Keratinocyte (primary cell): ENCODE data around the gene ANKRD55. TPM values are rescaled to one million over a fixed set of nuclear protein-coding genes. Genes with fewer than 3 reads are reported as not detected.
A peak's percentile ranks its signal among the peaks of the same experiment; 100 is the strongest.
"Not testable (repeated sequence)": the region's sequence is repeated elsewhere in the genome, so short reads cannot be mapped to it uniquely, and the experiment has no call there.

Experiments used
- DNase-seq: peaks from one replicate; pipeline ENCODE4 v3.0.0-alpha.2; 2011; ENCODE audit warnings: low read depth, missing footprints, low spot score
- FAIRE-seq: peaks from 2 replicates; lab custom pipeline; 2011; peaks lifted over from hg19 to GRCh38; lab: Jason Lieb, UNC
- H2AFZ ChIP-seq: 2 replicates; pipeline ENCODE4 v1.6.0; 2012; ENCODE audit warnings: low read length, control low read depth, inconsistent platforms; ENCODE audit not compliant: control insufficient read depth
- H3K27ac ChIP-seq: 2 replicates; pipeline ENCODE4 v1.5.1; 2011; ENCODE audit warnings: low read length; ENCODE audit not compliant: control insufficient read depth, insufficient read depth
- H3K27me3 ChIP-seq: 3 replicates; pipeline ENCODE4 v1.6.0; 2011; ENCODE audit warnings: low read length; ENCODE audit not compliant: control insufficient read depth, insufficient read depth; ENCODE audit errors: extremely low read depth
- H3K36me3 ChIP-seq, 2 experiments: 2 replicates in 1 of 2; 3 replicates in 1 of 2; pipeline ENCODE4 v1.5.1; 2011; ENCODE audit warnings: low read length in 2 of 2, mild to moderate bottlenecking in 1 of 2; ENCODE audit not compliant: control insufficient read depth in 2 of 2, insufficient read depth in 2 of 2; ENCODE audit errors: extremely low read depth in 1 of 2
- H3K4me1 ChIP-seq: 3 replicates; pipeline ENCODE4 v1.5.1; 2011; ENCODE audit warnings: low read length; ENCODE audit not compliant: control insufficient read depth, insufficient read depth; ENCODE audit errors: extremely low read depth
- H3K4me2 ChIP-seq: 3 replicates; pipeline ENCODE4 v1.6.0; 2011; ENCODE audit warnings: low read depth, low read length; ENCODE audit not compliant: control insufficient read depth, insufficient read depth; ENCODE audit errors: extremely low read depth
- H3K4me3 ChIP-seq, 3 experiments: fragments of 200-600 bp in 1 of 3; sonication (generic) in 1 of 3; 2 replicates in 2 of 3; 3 replicates in 1 of 3; pipeline ENCODE4 v1.5.1; 2011 to 2016; ENCODE audit warnings: low read length in 3 of 3, mild to moderate bottlenecking in 3 of 3, control low read depth in 2 of 3, inconsistent platforms in 1 of 3, low read depth in 1 of 3, mixed read lengths in 1 of 3, mixed run types in 1 of 3, moderate library complexity in 1 of 3; ENCODE audit not compliant: control insufficient read depth in 2 of 3, insufficient read depth in 2 of 3; ENCODE audit errors: extremely low read depth in 1 of 3
- H3K79me2 ChIP-seq: 2 replicates; pipeline ENCODE4 v1.6.0; 2012; ENCODE audit warnings: low read length; ENCODE audit not compliant: control insufficient read depth, insufficient read depth
- H3K9ac ChIP-seq: 3 replicates; pipeline ENCODE4 v1.6.0; 2011; ENCODE audit warnings: low read length; ENCODE audit not compliant: control insufficient read depth, insufficient read depth; ENCODE audit errors: extremely low read depth
- H3K9me1 ChIP-seq: 3 replicates; pipeline ENCODE4 v1.6.0; 2011; ENCODE audit warnings: low read length; ENCODE audit not compliant: control insufficient read depth, insufficient read depth; ENCODE audit errors: extremely low read depth
- H3K9me3 ChIP-seq: 2 replicates; pipeline ENCODE4 v1.5.1; 2012; ENCODE audit warnings: low read depth, low read length; ENCODE audit not compliant: control insufficient read depth
- H4K20me1 ChIP-seq: 3 replicates; pipeline ENCODE4 v1.6.0; 2011; ENCODE audit warnings: low read length; ENCODE audit not compliant: control insufficient read depth, insufficient read depth; ENCODE audit errors: extremely low read depth
- EZH2 ChIP-seq: IDR thresholded peaks from one replicate; pipeline ENCODE4 v1.6.1; 2012; ENCODE audit warnings: inconsistent platforms, mild to moderate bottlenecking, low read length, moderate library complexity
- dilution Hi-C: fragments of 300-500 bp; cut with MboI; formaldehyde crosslinking; loops from one replicate; pipeline ENCODE4 v1.7.0; 2020; ENCODE audit warnings: low sequenced_read_pairs; ENCODE audit not compliant: extremely low pct_ligation_motif_present
- polyA plus RNA-seq, 5 experiments: library from polyadenylated mRNA; depleted of rRNA in 3 of 5; stranded (reverse) in 3 of 5; stranded (forward) in 1 of 5; unstranded in 1 of 5; fragments of >200 nt; gene quantifications; 1 replicate in 1 of 5; 2 replicates in 3 of 5; 3 replicates in 1 of 5; pipeline versions ENCODE4 v1.2.1 to v1.2.3, GENCODE V29; 2011 to 2012; ENCODE audit warnings: missing spikeins in 2 of 5, low read depth in 1 of 5, low replicate concordance in 1 of 5
- TF ChIP-seq, protein P1 (sequence below), 3 experiments: IDR thresholded peaks in 1 of 3; conservative IDR thresholded peaks in 1 of 3; optimal IDR thresholded peaks in 1 of 3; 2 replicates in 2 of 3; 3 replicates in 1 of 3; pipeline versions ENCODE3 to v1.5.1; 2011; ENCODE audit warnings: low read length in 3 of 3, mild to moderate bottlenecking in 3 of 3, moderate library complexity in 2 of 3, control low read depth in 1 of 3, inconsistent platforms in 1 of 3; ENCODE audit not compliant: insufficient read depth in 2 of 3; ENCODE audit errors: extremely low read depth in 1 of 3

ANKRD55 gene
- polyA plus RNA-seq, 1 donor (not counting 4 experiments of a cell fraction or from before 2014, with no cell fraction given): not detected

GRCh38 chr5:56123531-56124243, 109.4 kb downstream of the ANKRD55 start:
- no peaks in the 10 kb centered on the region for H3K9me3 ChIP-seq
- H3K27me3 ChIP-seq: no peaks in the 10 kb centered on the region
- H2AFZ ChIP-seq: no peak overlapping the region
- peaks cover 12% of the 10 kb centered on the region for H3K4me1 ChIP-seq
- H3K79me2 ChIP-seq: no peaks in the 10 kb centered on the region
- H3K9ac ChIP-seq: no peak overlapping the region
- FAIRE-seq (no peak), DNase-seq (peak; percentile 40)
- no peaks in the 10 kb centered on the region for H3K9me1 ChIP-seq
- no peaks in the 10 kb centered on the region for H4K20me1 ChIP-seq
- H3K4me3 ChIP-seq: no peak overlapping the region
- dilution Hi-C loops: no loop called here
- peak overlapping the region; percentile 52 for H3K4me2 ChIP-seq
- H3K36me3 ChIP-seq: no peaks in the 10 kb centered on the region
- TF ChIP-seq EZH2: no peak
- TF ChIP-seq, protein P1, sequence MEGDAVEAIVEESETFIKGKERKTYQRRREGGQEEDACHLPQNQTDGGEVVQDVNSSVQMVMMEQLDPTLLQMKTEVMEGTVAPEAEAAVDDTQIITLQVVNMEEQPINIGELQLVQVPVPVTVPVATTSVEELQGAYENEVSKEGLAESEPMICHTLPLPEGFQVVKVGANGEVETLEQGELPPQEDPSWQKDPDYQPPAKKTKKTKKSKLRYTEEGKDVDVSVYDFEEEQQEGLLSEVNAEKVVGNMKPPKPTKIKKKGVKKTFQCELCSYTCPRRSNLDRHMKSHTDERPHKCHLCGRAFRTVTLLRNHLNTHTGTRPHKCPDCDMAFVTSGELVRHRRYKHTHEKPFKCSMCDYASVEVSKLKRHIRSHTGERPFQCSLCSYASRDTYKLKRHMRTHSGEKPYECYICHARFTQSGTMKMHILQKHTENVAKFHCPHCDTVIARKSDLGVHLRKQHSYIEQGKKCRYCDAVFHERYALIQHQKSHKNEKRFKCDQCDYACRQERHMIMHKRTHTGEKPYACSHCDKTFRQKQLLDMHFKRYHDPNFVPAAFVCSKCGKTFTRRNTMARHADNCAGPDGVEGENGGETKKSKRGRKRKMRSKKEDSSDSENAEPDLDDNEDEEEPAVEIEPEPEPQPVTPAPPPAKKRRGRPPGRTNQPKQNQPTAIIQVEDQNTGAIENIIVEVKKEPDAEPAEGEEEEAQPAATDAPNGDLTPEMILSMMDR (optimal IDR thresholded peaks at IDR 0.05 in 1 of 3, IDR thresholded peaks at IDR 0.05 in 1 of 3, conservative IDR thresholded peaks at IDR 0.05 in 1 of 3; ENCODE audit: extremely low read depth in 1 of 3, insufficient read depth in 2 of 3, low read length in 3 of 3): no peak
- peak overlapping the region; percentile 17 for H3K27ac ChIP-seq

DNA sequence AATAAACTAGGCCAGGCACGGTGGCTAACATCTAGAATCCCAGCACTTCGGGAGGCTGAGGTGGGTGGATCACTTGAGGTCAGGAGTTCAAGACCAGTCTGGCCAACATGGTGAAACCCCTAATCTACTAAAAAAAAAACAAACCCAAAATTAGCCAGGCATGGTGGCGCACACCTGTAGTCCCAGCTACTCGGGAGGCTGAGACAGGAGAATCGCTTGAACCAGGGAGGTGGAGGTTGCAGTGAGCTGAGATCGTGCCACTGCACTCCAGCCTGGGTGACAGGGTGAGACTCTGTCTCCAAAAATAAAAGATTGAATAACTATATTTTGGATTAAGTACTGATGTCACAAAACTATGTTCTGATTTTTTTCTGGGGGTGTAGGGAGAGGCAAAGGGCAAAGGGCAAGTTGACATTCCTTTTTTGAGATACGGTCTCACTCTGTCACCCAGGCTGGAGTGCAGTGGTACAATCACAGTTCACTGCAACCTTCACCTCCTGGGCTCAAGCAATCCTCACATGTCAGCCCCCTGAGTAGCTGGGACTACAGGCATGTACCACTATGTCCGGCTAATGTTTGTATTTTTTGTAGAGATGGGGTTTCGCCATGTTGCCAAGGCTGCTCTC, 110.7 kb downstream of the ANKRD55 start:
- dilution Hi-C loops: not testable (repeated sequence)

More for the DNA sequence above, 110.7 kb downstream of the ANKRD55 start:
- FAIRE-seq, H3K27ac ChIP-seq, DNase-seq, H2AFZ ChIP-seq, H3K27me3 ChIP-seq, H3K36me3 ChIP-seq, H3K79me2 ChIP-seq, H3K9me1 ChIP-seq, H4K20me1 ChIP-seq, H3K4me3 ChIP-seq, H3K4me2 ChIP-seq, H3K9me3 ChIP-seq, H3K9ac ChIP-seq: not testable (repeated sequence)
- H3K4me1 ChIP-seq: peaks cover 12% of the 10 kb centered on the region
